ENCODE data around the gene EIF2AK3.

EIF2AK3 gene

DNA sequence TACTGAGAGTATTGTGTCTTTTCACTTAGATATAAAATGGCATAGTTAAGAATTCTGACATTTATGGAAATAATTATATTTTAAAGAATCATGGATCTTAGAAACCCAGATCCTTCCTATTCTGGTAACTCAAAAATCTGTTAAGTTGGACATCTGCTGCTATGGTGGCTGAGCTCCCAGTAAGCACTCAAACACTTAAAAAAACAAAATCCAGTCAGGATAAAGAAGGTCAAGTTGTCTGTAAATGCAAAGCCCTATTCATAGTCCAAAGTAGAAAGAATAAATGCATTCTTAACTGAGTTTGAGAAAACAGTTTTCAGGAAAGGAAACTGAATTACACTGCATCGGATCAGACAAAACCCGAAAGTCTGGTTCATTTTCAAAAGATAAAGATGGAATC lies 35.6 kb downstream of the EIF2AK3 start:
- TF ChIP-seq, protein P1, sequence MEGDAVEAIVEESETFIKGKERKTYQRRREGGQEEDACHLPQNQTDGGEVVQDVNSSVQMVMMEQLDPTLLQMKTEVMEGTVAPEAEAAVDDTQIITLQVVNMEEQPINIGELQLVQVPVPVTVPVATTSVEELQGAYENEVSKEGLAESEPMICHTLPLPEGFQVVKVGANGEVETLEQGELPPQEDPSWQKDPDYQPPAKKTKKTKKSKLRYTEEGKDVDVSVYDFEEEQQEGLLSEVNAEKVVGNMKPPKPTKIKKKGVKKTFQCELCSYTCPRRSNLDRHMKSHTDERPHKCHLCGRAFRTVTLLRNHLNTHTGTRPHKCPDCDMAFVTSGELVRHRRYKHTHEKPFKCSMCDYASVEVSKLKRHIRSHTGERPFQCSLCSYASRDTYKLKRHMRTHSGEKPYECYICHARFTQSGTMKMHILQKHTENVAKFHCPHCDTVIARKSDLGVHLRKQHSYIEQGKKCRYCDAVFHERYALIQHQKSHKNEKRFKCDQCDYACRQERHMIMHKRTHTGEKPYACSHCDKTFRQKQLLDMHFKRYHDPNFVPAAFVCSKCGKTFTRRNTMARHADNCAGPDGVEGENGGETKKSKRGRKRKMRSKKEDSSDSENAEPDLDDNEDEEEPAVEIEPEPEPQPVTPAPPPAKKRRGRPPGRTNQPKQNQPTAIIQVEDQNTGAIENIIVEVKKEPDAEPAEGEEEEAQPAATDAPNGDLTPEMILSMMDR (conservative IDR thresholded peaks at IDR 0.05; ENCODE audit: control insufficient read depth, insufficient read depth, low read depth, low read length) = no peak
- no peak overlapping the region for H3K4me3 ChIP-seq (ENCODE audit: control insufficient read depth, low read depth, low read length)
- DNase-seq (ENCODE audit: low read depth) = no peak

DNA sequence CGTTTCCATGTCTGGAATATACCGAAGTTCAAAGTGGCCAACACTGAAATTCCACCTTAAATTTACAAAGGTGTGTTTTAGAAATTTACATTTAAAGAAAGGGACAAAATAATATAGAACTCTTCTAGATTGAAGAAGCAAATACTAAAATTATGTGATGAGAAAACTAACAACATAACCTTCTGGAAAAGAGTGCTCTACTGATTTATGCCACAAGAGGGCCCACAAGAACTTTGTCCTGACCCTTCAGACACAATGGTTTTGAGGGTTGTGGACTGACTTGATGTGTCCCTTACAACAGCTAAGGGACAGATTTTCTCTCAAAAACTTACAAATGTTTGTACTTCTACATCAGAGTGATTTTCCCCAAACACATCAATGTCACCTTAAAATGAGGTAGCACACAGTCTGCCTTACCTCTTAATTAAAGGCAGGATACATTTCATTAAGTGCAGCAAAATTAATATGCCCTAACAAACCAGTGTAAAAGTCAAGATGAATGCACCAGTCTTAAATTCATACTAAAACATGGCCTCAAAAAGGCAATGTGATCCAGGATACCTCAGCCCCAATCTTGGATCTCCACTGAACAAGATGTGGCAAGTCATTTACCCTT lies 36.2 kb downstream of the EIF2AK3 start:
- DNase-seq (ENCODE audit: low read depth) = peak; percentile 73
- TF ChIP-seq, protein P1 (conservative IDR thresholded peaks at IDR 0.05; ENCODE audit: control insufficient read depth, insufficient read depth, low read depth, low read length) = peak; percentile 92
- no peak overlapping the region for H3K4me3 ChIP-seq (ENCODE audit: control insufficient read depth, low read depth, low read length)

DNA sequence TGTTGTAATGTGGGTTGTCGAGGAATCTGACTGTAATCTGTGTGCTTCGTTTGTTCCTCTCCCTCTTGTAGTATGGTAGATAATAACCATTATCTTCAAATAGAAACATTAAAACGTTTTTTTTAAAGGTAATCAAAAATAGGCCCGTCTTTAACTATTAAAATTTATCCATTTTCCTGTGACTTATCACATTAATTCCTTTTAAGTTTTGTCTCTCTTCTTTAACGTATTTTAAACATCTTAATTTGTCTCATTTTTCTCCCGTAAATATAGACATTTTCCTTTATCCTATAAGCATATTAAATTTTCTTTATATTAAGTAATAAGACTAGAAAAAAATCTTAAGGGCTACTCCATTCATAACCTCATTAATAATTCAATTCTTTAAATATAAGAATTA lies 41.3 kb downstream of the EIF2AK3 start:
- no peak overlapping the region for H3K4me3 ChIP-seq (ENCODE audit: control insufficient read depth, low read depth, low read length)
- no peak for DNase-seq (ENCODE audit: low read depth)
- TF ChIP-seq, protein P1 (conservative IDR thresholded peaks at IDR 0.05; ENCODE audit: control insufficient read depth, insufficient read depth, low read depth, low read length) = no peak

DNA sequence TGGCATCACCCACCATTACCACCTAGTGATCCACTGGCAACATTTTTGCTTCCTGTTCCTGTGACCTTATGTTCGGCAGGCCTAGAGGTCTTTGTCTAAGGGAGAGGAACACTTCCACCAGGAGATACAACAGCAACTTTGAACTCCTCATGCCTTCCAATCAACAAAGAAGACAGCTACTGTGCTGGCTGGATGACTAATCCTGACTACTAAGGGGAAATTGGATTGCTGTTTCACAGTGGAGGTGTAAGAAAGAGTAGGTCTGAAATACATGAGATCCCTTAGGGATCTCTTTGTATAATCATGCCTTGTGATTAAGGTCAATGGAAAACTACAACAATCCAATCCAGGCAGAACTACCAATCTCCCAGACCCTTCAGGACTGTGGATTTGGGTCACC lies 45.2 kb downstream of the EIF2AK3 start:
- no peak overlapping the region for H3K4me3 ChIP-seq (ENCODE audit: control insufficient read depth, low read depth, low read length)
- TF ChIP-seq, protein P1 (conservative IDR thresholded peaks at IDR 0.05; ENCODE audit: control insufficient read depth, insufficient read depth, low read depth, low read length) = no peak
- DNase-seq (ENCODE audit: low read depth) = peak; percentile 24

DNA sequence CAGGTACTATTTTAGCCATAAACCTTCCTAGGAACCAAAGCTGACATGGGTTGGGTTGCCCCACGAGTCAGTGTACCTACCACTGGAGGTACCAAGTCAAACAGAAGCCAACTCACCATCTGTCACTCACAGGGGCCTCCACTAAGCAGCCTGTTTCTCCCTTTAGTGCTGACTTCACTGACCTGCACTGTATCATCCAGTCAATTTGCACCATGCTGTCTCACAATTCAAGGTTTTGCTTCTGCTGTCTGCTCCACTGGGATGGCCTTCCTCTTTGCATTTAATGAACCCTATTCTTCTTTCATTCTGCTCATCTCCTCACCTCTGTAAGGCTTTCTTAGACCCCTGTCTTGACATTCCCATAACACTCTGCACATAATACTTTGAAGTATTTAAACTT lies 47.2 kb downstream of the EIF2AK3 start:
- DNase-seq (ENCODE audit: low read depth) = no peak
- TF ChIP-seq, protein P1 (conservative IDR thresholded peaks at IDR 0.05; ENCODE audit: control insufficient read depth, insufficient read depth, low read depth, low read length) = no peak

DNA sequence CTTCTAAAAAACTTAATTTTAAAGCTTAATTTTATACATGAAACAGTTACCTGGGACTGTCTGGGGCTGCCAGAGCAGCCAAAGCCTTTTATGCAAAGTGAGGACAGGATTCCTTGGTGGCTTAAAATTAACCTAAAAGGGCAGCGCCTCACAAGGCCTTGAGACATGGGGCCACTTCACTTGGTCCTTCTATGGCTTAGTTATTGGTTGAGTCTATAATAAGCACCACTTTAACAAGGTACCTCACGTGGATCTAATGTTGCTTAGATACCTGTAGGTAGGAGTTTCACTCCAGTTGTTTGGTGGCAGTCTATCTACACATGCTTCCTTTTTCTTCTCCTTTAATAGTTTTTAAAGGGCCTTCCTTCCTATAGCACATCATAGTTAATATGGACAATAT lies 51.6 kb downstream of the EIF2AK3 start:
- H3K4me3 ChIP-seq (ENCODE audit: control insufficient read depth, low read depth, low read length) = no peak overlapping the region
- TF ChIP-seq, protein P1 (conservative IDR thresholded peaks at IDR 0.05; ENCODE audit: control insufficient read depth, insufficient read depth, low read depth, low read length) = no peak
- no peak for DNase-seq (ENCODE audit: low read depth)

More for the DNA sequence above, 47.2 kb downstream of the EIF2AK3 start:
- no peak overlapping the region for H3K4me3 ChIP-seq (ENCODE audit: control insufficient read depth, low read depth, low read length)

DNA sequence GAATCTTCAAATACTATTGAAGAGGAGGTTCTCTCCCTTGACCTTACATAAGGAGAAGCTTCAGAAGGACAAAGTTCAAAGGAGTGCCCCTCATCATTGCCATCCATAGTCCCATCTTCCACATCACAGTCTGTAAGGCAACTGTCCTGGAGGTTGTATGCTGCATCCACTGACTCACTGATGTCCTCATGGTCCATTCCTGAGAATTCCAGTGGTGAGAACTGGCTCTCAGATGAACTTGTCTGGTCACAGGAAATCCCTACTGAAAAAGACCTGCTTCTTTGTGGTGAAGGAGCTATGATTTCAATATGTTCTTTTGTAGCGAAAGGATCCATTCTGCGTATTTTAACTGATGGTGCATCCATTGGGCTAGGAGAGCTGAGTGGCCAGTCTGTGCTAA lies 52.2 kb downstream of the EIF2AK3 start:
- no peak overlapping the region for H3K4me3 ChIP-seq (ENCODE audit: control insufficient read depth, low read depth, low read length)
- TF ChIP-seq, protein P1 (conservative IDR thresholded peaks at IDR 0.05; ENCODE audit: control insufficient read depth, insufficient read depth, low read depth, low read length) = no peak

More for the DNA sequence above, 52.2 kb downstream of the EIF2AK3 start:
- DNase-seq (ENCODE audit: low read depth) = peak; percentile 17
